Cardiac muscle cell (in vitro differentiated cells and primary cell): Measurements from ENCODE around the gene STARD6. TPM values are rescaled to one million over a fixed set of nuclear protein-coding genes. Genes with fewer than 3 reads are reported as not detected.
"Not testable (repeated sequence)": the region's sequence is repeated elsewhere in the genome, so short reads cannot be mapped to it uniquely, and the experiment has no call there.

Source experiments
- DNase-seq, 2 donors: peaks; one replicate each; pipeline versions ENCODE4 v3.0.0 to v3.0.0-alpha.2; 2010 to 2017; ENCODE audit warnings: low read depth in 1 of 2, low spot score in 1 of 2
- H3K27ac ChIP-seq: fragments of 200-600 bp; sonication (generic); 2 replicates; pipeline ENCODE4 v1.5.1; 2016
- H3K27me3 ChIP-seq: fragments of 200-600 bp; sonication (generic); 2 replicates; pipeline ENCODE4 v1.6.0; 2016; ENCODE audit warnings: control low read depth
- H3K36me3 ChIP-seq: fragments of 200-600 bp; sonication (generic); 2 replicates; pipeline ENCODE4 v1.5.1; 2016; ENCODE audit warnings: control low read depth
- H3K4me1 ChIP-seq: fragments of 200-600 bp; sonication (generic); 2 replicates; pipeline ENCODE4 v1.8.1; 2017; ENCODE audit warnings: low read depth, mild to moderate bottlenecking, mixed run types
- H3K4me3 ChIP-seq: fragments of 200-600 bp; sonication (generic); 2 replicates; pipeline ENCODE4 v1.5.1; 2016; ENCODE audit warnings: mild to moderate bottlenecking
- H3K9me3 ChIP-seq: fragments of 200-600 bp; sonication (generic); 2 replicates; pipeline ENCODE4 v1.5.1; 2017; ENCODE audit warnings: low read depth, mild to moderate bottlenecking, control low read depth
- polyA plus RNA-seq: library from polyadenylated mRNA; unstranded; fragments of >200 nt; fragmentation: Nextera tagmentation; extraction: Ambion mirVana; gene quantifications from 2 replicates; pipeline ENCODE4 v1.2.1, GENCODE V29; 2016
- total RNA-seq: library from RNA; depleted of rRNA; stranded (reverse); fragments of >200 nt; gene quantifications from 2 replicates; pipeline ENCODE4 v1.2.3, GENCODE V29; 2016
- TF ChIP-seq, protein P1 (sequence below): IDR thresholded peaks from 2 replicates; pipeline ENCODE4 v1.5.1; 2012; ENCODE audit warnings: low read depth, mild to moderate bottlenecking, low read length

Gene STARD6
- total and polyA plus RNA-seq, 2 experiments from 2014 or later = not detected

DNA sequence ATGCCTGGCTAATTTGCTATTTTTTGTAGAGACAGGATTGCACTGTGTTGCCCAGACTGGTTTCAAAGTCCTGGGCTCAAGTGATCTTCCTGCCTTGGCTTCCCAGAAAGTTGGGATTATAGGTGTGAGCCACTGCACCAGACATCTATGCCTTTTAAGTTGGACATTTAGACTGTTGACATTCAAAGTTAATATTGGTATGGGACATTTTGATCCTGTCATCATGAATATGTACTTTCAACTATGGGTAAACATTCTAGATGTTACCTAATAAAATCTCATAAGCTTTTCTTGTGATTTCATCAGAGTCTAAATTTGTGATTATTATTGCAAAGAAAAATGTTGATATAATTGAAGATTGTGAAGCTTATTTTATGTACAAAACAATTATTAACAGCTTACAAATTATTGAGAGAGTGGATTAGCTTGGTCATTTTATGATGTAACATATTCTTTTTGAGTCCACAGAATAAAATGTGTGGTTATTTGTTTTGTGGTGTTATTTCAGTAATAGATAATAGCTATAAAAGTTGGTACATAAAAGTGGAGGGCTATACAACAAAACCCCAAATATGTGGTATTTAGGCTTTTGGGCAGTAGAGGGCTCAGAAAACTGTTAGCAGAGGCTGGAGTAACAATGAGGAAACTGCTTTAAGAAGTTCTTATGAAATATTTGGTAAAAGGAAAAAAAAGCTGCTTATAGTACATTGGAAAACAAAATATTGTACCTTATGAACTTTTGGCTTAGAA lies 41.4 kb downstream of the STARD6 start:
- no peaks in the 10 kb centered on the region for H3K36me3 ChIP-seq
- DNase-seq = peak in 1 of 2 donors; percentile 6
- H3K4me1 ChIP-seq = no peaks in the 10 kb centered on the region
- no peak overlapping the region for H3K4me3 ChIP-seq
- no peaks in the 10 kb centered on the region for H3K9me3 ChIP-seq
- no peaks in the 10 kb centered on the region for H3K27me3 ChIP-seq
- H3K27ac ChIP-seq = no peak overlapping the region
- TF ChIP-seq, protein P1, sequence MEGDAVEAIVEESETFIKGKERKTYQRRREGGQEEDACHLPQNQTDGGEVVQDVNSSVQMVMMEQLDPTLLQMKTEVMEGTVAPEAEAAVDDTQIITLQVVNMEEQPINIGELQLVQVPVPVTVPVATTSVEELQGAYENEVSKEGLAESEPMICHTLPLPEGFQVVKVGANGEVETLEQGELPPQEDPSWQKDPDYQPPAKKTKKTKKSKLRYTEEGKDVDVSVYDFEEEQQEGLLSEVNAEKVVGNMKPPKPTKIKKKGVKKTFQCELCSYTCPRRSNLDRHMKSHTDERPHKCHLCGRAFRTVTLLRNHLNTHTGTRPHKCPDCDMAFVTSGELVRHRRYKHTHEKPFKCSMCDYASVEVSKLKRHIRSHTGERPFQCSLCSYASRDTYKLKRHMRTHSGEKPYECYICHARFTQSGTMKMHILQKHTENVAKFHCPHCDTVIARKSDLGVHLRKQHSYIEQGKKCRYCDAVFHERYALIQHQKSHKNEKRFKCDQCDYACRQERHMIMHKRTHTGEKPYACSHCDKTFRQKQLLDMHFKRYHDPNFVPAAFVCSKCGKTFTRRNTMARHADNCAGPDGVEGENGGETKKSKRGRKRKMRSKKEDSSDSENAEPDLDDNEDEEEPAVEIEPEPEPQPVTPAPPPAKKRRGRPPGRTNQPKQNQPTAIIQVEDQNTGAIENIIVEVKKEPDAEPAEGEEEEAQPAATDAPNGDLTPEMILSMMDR = no peak

- not testable (repeated sequence) for H3K27ac ChIP-seq, H3K4me3 ChIP-seq, DNase-seq, H3K4me1 ChIP-seq, H3K27me3 ChIP-seq, H3K9me3 ChIP-seq, H3K36me3 ChIP-seq
Measured at GRCh38 chr18:54309564-54309963, 48.1 kb downstream of the STARD6 start.

DNA sequence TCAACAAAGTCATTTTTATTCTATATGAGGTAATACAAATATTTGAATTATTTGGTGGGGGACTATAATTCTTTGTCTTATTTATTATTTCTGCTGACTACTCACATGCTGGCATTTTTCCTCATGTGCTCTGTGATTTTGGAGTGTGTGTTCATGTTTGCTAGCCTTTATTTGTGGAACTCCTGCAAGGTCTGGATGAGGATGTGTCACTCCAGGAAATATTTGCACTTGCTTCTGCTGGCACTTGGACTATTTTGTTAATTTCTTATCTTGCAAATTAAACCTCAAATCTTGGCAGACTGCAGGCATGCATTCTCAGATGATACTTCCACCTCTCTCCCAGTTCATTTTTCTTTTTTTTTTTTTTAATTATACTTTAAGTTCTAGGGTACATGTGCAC lies 54.2 kb downstream of the STARD6 start:
- TF ChIP-seq, protein P1 = no peak
- Histone ChIP-seq H3K4me1 (no peaks in the 10 kb centered on the region), H3K4me3 (no peak overlapping the region), H3K27ac (no peak overlapping the region), H3K9me3 (no peaks in the 10 kb centered on the region), H3K27me3 (no peaks in the 10 kb centered on the region), H3K36me3 (no peaks in the 10 kb centered on the region)
- DNase-seq = no peak

DNA sequence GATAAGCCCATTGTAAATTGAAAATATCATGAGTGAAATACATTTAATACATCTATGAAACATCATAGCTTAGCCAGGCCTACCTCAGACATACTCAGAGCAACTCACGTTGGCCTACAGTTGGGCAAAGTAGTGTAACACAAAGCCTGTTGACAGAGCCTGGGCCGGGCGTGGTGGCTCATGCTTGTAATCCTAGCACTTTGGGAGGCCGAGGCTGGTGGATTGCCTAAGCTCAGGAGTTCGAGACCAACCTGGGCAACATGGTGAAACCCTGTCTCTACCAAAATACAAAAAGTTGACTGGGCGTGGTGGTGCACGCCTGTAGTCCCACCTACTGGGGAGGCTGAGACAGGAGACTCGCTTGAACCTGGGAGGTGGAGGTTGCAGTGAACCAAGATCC lies 58.7 kb downstream of the STARD6 start:
- H3K27me3 ChIP-seq, H3K36me3 ChIP-seq, H3K4me1 ChIP-seq, H3K27ac ChIP-seq, H3K4me3 ChIP-seq, H3K9me3 ChIP-seq, DNase-seq: not testable (repeated sequence)

- Histone ChIP-seq H3K27ac (no peak overlapping the region), H3K4me1 (no peaks in the 10 kb centered on the region), H3K27me3 (no peaks in the 10 kb centered on the region), H3K4me3 (no peak overlapping the region), H3K36me3 (peaks cover 26% of the 10 kb centered on the region), H3K9me3 (no peaks in the 10 kb centered on the region)
- DNase-seq = peak; percentile 41 to 49
- TF ChIP-seq, protein P1 = no peak
Measured at GRCh38 chr18:54296062-54296461, 61.6 kb downstream of the STARD6 start.

GRCh38 chr18:54294274-54294673 lies 63.4 kb downstream of the STARD6 start:
- no peaks in the 10 kb centered on the region for H3K4me1 ChIP-seq
- TF ChIP-seq, protein P1 = no peak
- H3K36me3 ChIP-seq = peaks cover 27% of the 10 kb centered on the region
- no peak for DNase-seq
- H3K27me3 ChIP-seq = no peaks in the 10 kb centered on the region
- no peaks in the 10 kb centered on the region for H3K9me3 ChIP-seq
- no peak overlapping the region for H3K27ac ChIP-seq
- H3K4me3 ChIP-seq = no peak overlapping the region
